Measurements from ENCODE around the gene PTGES3L.
"Not testable (repeated sequence)": the region's sequence is repeated elsewhere in the genome, so short reads cannot be mapped to it uniquely, and the experiment has no call there.

Gene PTGES3L

GRCh38 chr17:42919522-42920077 is 60.3 kb downstream of the PTGES3L start:
- not testable (repeated sequence) for DNase-seq

DNA sequence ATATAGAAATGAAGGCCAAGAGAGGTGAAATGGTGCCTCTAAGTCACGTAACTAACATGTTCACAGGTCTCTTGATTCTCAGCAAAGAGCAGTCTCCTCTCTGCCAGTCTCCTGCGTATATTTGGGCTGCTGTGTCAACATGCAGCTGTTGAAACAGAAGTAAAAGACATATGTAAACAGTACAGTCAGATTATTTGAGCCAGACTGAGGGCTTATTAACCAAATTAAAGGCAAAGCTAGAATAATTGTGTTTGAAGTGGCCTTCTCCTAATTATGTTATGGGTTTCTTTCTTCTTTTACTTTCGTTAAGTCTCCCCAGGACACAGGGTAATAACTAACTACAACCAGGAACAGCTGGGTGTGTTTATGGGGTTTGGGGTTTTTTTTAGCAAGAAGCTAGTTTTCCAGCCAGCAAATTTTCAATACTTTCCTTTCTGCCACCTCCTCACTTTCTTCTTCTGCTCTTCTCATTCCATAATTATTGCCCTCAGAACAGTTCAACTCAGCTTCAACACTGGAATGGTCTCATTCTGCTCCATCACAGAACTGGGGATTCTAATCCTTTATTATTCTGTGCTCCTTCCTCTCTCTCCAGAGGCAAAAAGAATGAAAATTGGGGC is 60.9 kb downstream of the PTGES3L start:
- DNase-seq = no peak

All from CD4-positive, alpha-beta T cell treated with Interferon gamma for 1 hour (primary cell).